22Rv1 (cell line): ENCODE results near the gene KRTAP9-8.

ENCODE experiments used
- ZFX ChIP-seq: fragments of 450-650 bp; IDR thresholded peaks from 2 replicates; pipeline ENCODE4 v1.6.1; 2017; ENCODE audit warnings: antibody characterized with exemption, borderline replicate concordance
- TF ChIP-seq, protein P1 (sequence below): fragments of 450-650 bp; IDR thresholded peaks from 2 replicates; pipeline ENCODE4 v1.5.1; 2017; ENCODE audit warnings: mild to moderate bottlenecking

DNA sequence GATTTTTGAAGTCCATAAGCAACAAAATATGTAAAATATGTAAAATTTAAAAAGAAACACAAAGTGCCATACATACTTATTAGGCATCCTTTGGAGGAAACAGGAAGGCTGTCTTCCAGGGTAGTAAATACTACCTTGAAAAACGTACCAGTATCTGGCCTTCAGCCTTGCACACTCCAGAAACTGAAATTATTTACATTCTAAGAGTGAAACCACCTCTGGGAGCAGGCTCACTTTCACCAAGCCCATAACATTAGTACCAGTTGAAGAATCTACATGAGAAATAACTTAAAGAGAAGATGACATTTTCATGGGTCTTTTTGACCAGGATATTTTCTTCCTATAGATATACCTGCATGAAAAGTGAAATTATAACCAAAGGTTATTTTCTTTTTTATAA is 41.7 kb upstream of the KRTAP9-8 start:
- TF ChIP-seq, protein P1, sequence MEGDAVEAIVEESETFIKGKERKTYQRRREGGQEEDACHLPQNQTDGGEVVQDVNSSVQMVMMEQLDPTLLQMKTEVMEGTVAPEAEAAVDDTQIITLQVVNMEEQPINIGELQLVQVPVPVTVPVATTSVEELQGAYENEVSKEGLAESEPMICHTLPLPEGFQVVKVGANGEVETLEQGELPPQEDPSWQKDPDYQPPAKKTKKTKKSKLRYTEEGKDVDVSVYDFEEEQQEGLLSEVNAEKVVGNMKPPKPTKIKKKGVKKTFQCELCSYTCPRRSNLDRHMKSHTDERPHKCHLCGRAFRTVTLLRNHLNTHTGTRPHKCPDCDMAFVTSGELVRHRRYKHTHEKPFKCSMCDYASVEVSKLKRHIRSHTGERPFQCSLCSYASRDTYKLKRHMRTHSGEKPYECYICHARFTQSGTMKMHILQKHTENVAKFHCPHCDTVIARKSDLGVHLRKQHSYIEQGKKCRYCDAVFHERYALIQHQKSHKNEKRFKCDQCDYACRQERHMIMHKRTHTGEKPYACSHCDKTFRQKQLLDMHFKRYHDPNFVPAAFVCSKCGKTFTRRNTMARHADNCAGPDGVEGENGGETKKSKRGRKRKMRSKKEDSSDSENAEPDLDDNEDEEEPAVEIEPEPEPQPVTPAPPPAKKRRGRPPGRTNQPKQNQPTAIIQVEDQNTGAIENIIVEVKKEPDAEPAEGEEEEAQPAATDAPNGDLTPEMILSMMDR: no peak
- no peak for TF ChIP-seq ZFX
